ENCODE data around the gene DPH7.

- TF ChIP-seq CTCF (IDR thresholded peaks at IDR 0.05) (no peak), EP300 (IDR thresholded peaks at IDR 0.05) (no peak)
These were observed 14.6 kb downstream of the DPH7 start for GRCh38 chr9:137564134-137564533.

All from tibial nerve (tissue), 4 donors.